H9 (cell line): ENCODE data around the gene KCNQ2. TPM values are rescaled to one million over a fixed set of nuclear protein-coding genes. Genes with fewer than 3 reads are reported as not detected.

Experiments
- DNase-seq: peaks from one replicate; pipeline ENCODE4 v3.0.0-alpha.2; 2017
- H2AFZ ChIP-seq: one replicate; pipeline ENCODE4 v1.6.1; 2013; ENCODE audit warnings: mild to moderate bottlenecking, low read length, control low read depth, moderate library complexity
- H2AK5ac ChIP-seq: 2 replicates; pipeline ENCODE4 v1.6.1; 2013; ENCODE audit warnings: low read length, control low read depth, mixed read lengths; ENCODE audit not compliant: insufficient read length
- H2BK120ac ChIP-seq: one replicate; pipeline ENCODE4 v1.6.1; 2013; ENCODE audit warnings: low read depth, mild to moderate bottlenecking, low read length, control low read depth, inconsistent platforms; ENCODE audit not compliant: poor library complexity, severe bottlenecking
- H2BK12ac ChIP-seq: 2 replicates; pipeline ENCODE4 v1.6.1; 2013; ENCODE audit warnings: low read length, control low read depth, mixed read lengths, low read depth; ENCODE audit not compliant: insufficient read length
- H2BK15ac ChIP-seq: 2 replicates; pipeline ENCODE4 v1.6.1; 2013; ENCODE audit warnings: low read depth, low read length, control low read depth
- H2BK20ac ChIP-seq: one replicate; pipeline ENCODE4 v1.6.1; 2013; ENCODE audit warnings: low read depth, mild to moderate bottlenecking, low read length, control low read depth, inconsistent platforms; ENCODE audit not compliant: poor library complexity, severe bottlenecking
- H2BK5ac ChIP-seq: 2 replicates; pipeline ENCODE4 v1.6.1; 2013; ENCODE audit warnings: low read length, control low read depth, mixed read lengths; ENCODE audit not compliant: insufficient read length
- H3K14ac ChIP-seq: 2 replicates; pipeline ENCODE4 v1.6.1; 2013; ENCODE audit warnings: low read length, control low read depth; ENCODE audit not compliant: insufficient read depth
- H3K18ac ChIP-seq: 2 replicates; pipeline ENCODE4 v1.6.1; 2013; ENCODE audit warnings: low read depth, mild to moderate bottlenecking, mixed read lengths, low read length, control low read depth; ENCODE audit not compliant: insufficient read length
- H3K23ac ChIP-seq: 2 replicates; pipeline ENCODE4 v1.6.1; 2013; ENCODE audit warnings: low read length, control low read depth, mixed read lengths, low read depth; ENCODE audit not compliant: insufficient read length
- H3K23me2 ChIP-seq: 2 replicates; pipeline ENCODE4 v1.6.1; 2013; ENCODE audit warnings: low read depth, mild to moderate bottlenecking, mixed read lengths, low read length, control low read depth; ENCODE audit not compliant: insufficient read length, poor library complexity, severe bottlenecking
- H3K27ac ChIP-seq: 2 replicates; pipeline ENCODE4 v1.5.1; 2013; ENCODE audit warnings: low read length, control low read depth, mixed read lengths, low read depth; ENCODE audit not compliant: insufficient read length
- H3K27me3 ChIP-seq: 2 replicates; pipeline ENCODE4 v1.6.1; 2013; ENCODE audit warnings: low read length, control low read depth, inconsistent platforms; ENCODE audit not compliant: insufficient read depth
- H3K4ac ChIP-seq: 2 replicates; pipeline ENCODE4 v1.6.1; 2013; ENCODE audit warnings: low read depth, mild to moderate bottlenecking, control low read depth, inconsistent platforms, low read length, moderate library complexity
- H3K4me1 ChIP-seq: 2 replicates; pipeline ENCODE4 v1.6.1; 2013; ENCODE audit warnings: low read length, control low read depth, inconsistent platforms; ENCODE audit not compliant: insufficient read depth
- H3K4me2 ChIP-seq: 2 replicates; pipeline ENCODE4 v1.6.1; 2013; ENCODE audit warnings: low read length, control low read depth, mixed read lengths; ENCODE audit not compliant: insufficient read length, insufficient read depth
- H3K56ac ChIP-seq: 2 replicates; pipeline ENCODE4 v1.6.1; 2013; ENCODE audit warnings: low read depth, mild to moderate bottlenecking, mixed read lengths, low read length, control low read depth; ENCODE audit not compliant: insufficient read length
- H3K79me1 ChIP-seq: 2 replicates; pipeline ENCODE4 v1.6.1; 2013; ENCODE audit warnings: low read depth, mild to moderate bottlenecking, moderate library complexity, low read length, control low read depth, inconsistent platforms; ENCODE audit not compliant: insufficient read depth, poor library complexity, severe bottlenecking
- H3K79me2 ChIP-seq: 2 replicates; pipeline ENCODE4 v1.6.1; 2013; ENCODE audit warnings: low read length, control low read depth, inconsistent platforms; ENCODE audit not compliant: insufficient read depth
- H3K9ac ChIP-seq: 2 replicates; pipeline ENCODE4 v1.6.1; 2013; ENCODE audit warnings: low read length, control low read depth, mixed read lengths; ENCODE audit not compliant: insufficient read length; ENCODE audit errors: extremely low read depth
- H3K9me3 ChIP-seq: one replicate; pipeline ENCODE4 v1.6.1; 2013; ENCODE audit warnings: low read depth, low read length, inconsistent platforms; ENCODE audit not compliant: control insufficient read depth
- H3T11ph ChIP-seq: one replicate; pipeline ENCODE4 v1.6.1; 2013; ENCODE audit warnings: mild to moderate bottlenecking, low read length, control low read depth, inconsistent platforms
- H4K20me1 ChIP-seq: one replicate; pipeline ENCODE4 v1.6.1; 2013; ENCODE audit not compliant: control insufficient read depth, insufficient read length, insufficient read depth
- H4K5ac ChIP-seq: 2 replicates; pipeline ENCODE4 v1.6.1; 2013; ENCODE audit warnings: low read depth, mild to moderate bottlenecking, mixed read lengths, low read length, control low read depth; ENCODE audit not compliant: insufficient read length
- H4K8ac ChIP-seq: replicated peaks from 2 replicates; pipeline ENCODE4 v1.6.1; 2013; ENCODE audit warnings: low read length, control low read depth, mixed read lengths, low read depth; ENCODE audit not compliant: insufficient read length
- H4K91ac ChIP-seq: 2 replicates; pipeline ENCODE4 v1.6.1; 2013; ENCODE audit warnings: low read depth, mild to moderate bottlenecking, moderate library complexity, mixed read lengths, low read length, control low read depth; ENCODE audit not compliant: insufficient read length
- H3K27ac Mint-ChIP-seq, 3 experiments: 2 replicates in 2 of 3; 3 replicates in 1 of 3; pipeline ENCODE4 v1.8.0; 2020 to 2021; ENCODE audit warnings: mixed read lengths in 3 of 3, mild to moderate bottlenecking in 1 of 3, moderate library complexity in 1 of 3
- H3K27me3 Mint-ChIP-seq: 2 replicates; pipeline ENCODE4 v1.8.0; 2021; ENCODE audit warnings: low read depth, mild to moderate bottlenecking, moderate library complexity, mixed read lengths
- H3K36me3 Mint-ChIP-seq, 3 experiments: 2 replicates in 2 of 3; 3 replicates in 1 of 3; pipeline ENCODE4 v1.8.0; 2020 to 2021; ENCODE audit warnings: low read depth in 3 of 3, mixed read lengths in 3 of 3; ENCODE audit not compliant: insufficient read depth in 1 of 3
- H3K4me1 Mint-ChIP-seq, 2 experiments: 2 replicates each; pipeline ENCODE4 v1.8.0; 2020; ENCODE audit warnings: mixed read lengths in 2 of 2
- H3K4me3 Mint-ChIP-seq, 2 experiments: 2 replicates in 1 of 2; 3 replicates in 1 of 2; pipeline ENCODE4 v1.8.0; 2020 to 2021; ENCODE audit warnings: mild to moderate bottlenecking in 2 of 2, mixed read lengths in 2 of 2, moderate library complexity in 1 of 2
- H3K9me3 Mint-ChIP-seq, 2 experiments: 2 replicates in 1 of 2; 3 replicates in 1 of 2; pipeline ENCODE4 v1.8.0; 2020; ENCODE audit warnings: mild to moderate bottlenecking in 2 of 2, mixed read lengths in 2 of 2, moderate library complexity in 1 of 2
- CTCF ChIP-seq: fragments of 200-600 bp; sonication (generic); conservative IDR thresholded peaks from 3 replicates; pipeline ENCODE4 v1.8.0; 2021; ENCODE audit warnings: antibody characterized with exemption, mild to moderate bottlenecking
- WGBS: extraction: QIAGEN DNeasy Blood & Tissue Kit; methylation state at CpG from one replicate; pipeline ENCODE4 v1.1.7; 2013; ENCODE audit warnings: missing lambda C conversion rate, low lambda C conversion rate, mixed read lengths; ENCODE audit not compliant: insufficient read length; ENCODE audit errors: extremely low coverage; 5-methylcytosine and 5-hydroxymethylcytosine counted together
- total RNA-seq: library from RNA; stranded (reverse); gene quantifications from 2 replicates; pipeline ENCODE4 v1.2.1, GENCODE V29; 2021

KCNQ2 gene
- total RNA-seq, 1 experiment from 2014 or later = 69.2 TPM

- H3K9me3 Mint-ChIP-seq = no peaks in the 10 kb centered on the region
- no CpG with 5 or more reads among the region's 27 CpGs for WGBS
Observed at GRCh38 chr20:63411151-63411897, 61.1 kb downstream of the KCNQ2 start.

More at GRCh38 chr20:63411151-63411897, 61.1 kb downstream of the KCNQ2 start:
- Histone ChIP-seq H3K79me1 (no peaks in the 10 kb centered on the region), H2BK15ac (no peak overlapping the region), H3K4me1 (no peaks in the 10 kb centered on the region), H3K27ac (no peak overlapping the region), H4K5ac (no peak overlapping the region), H4K8ac (no peak overlapping the region), H2AK5ac (no peak overlapping the region), H3K4ac (no peak overlapping the region), H3K23me2 (no peaks in the 10 kb centered on the region), H3K4me2 (no peak overlapping the region), H3K14ac (no peak overlapping the region), H2BK120ac (no peak overlapping the region), H3K9me3 (no peaks in the 10 kb centered on the region), H3K56ac (no peak overlapping the region), H2BK5ac (no peak overlapping the region), H2AFZ (no peak overlapping the region), H3K27me3 (no peaks in the 10 kb centered on the region), H3K18ac (no peak overlapping the region), H3K23ac (no peak overlapping the region), H3T11ph (no peak overlapping the region), H3K79me2 (no peaks in the 10 kb centered on the region), H4K20me1 (no peaks in the 10 kb centered on the region), H3K9ac (no peak overlapping the region), H4K91ac (no peak overlapping the region), H2BK12ac (no peak overlapping the region), H2BK20ac (no peak overlapping the region)
- peak; percentile 25; the same call in 1 of the 3 replicates for TF ChIP-seq CTCF
- H3K27me3 Mint-ChIP-seq = no peaks in the 10 kb centered on the region
- H3K27ac Mint-ChIP-seq = peak overlapping the region in 1 of 3 experiments; percentile 80; a peak in 2 of 7 replicates
- DNase-seq = no peak
- peaks cover 0 to 4% (median 2%) of the 10 kb centered on the region in 3 experiments; a peak in 2 of 7 replicates for H3K36me3 Mint-ChIP-seq
- H3K4me1 Mint-ChIP-seq = peaks cover 0 to 11% of the 10 kb centered on the region in 2 experiments; a peak in 2 of 4 replicates
- H3K4me3 Mint-ChIP-seq = 0 out of 5 replicates have a peak overlapping the region, but pooled peaks of 1 of the 2 experiments have one; percentile 3
